Measurements from ENCODE around the gene C2orf72.
"Not testable (repeated sequence)": the region's sequence is repeated elsewhere in the genome, so short reads cannot be mapped to it uniquely, and the experiment has no call there.

C2orf72 gene

GRCh38 chr2:231015926-231016325 lies 21.4 kb upstream of the C2orf72 start:
- no peak for DNase-seq

DNA sequence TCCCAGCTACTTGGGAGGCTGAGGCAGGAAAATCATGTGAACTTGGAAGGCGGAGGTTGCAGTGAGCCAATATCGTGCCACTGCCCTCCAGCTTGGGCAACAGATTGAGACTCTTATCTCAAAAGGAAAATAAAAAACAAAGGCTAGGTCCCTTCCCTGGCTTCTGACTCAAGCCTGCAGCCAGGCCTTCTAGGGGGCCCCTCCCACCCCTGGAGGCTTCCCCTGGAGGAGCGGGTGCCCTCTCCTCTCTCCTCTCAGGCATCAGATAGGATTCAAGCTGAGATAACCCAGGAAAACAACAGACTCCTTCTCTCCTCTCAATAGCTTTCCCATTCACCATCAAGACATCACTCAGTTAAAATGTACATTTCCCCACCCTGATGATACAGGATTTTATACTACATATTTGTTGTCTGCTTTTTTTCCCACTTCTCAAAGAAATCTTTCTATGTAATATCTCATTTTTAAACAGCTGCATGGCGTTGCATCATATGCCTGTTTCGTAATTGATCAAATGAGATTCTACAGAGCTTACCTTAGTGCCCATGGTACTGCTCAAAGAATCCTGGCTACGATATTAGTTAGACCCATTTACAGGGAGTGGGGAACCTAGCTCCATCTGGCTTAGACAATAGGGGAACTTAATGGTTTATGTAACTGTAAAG lies 20.6 kb upstream of the C2orf72 start:
- no peak for DNase-seq

DNA sequence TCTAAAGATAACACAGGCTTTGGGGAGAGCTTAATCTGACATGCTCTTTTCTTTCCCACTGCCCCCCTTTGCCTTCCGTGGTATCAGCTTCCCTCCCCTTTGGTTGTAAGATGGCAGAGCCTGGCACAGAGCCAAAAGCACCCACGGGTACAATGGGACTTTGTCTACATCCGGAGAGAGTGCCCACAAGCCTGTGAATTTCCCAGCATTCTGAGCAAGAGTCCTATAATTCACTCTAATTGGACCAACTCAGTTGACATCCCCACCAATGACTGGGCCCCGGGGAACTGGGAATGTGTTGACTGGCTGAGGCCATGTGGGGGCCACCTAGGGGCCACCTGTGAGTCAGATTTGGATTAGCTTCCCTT lies 20.1 kb upstream of the C2orf72 start:
- peak; percentile 19 for DNase-seq

GRCh38 chr2:231018184-231018583 lies 19.1 kb upstream of the C2orf72 start:
- no peak for DNase-seq

DNA sequence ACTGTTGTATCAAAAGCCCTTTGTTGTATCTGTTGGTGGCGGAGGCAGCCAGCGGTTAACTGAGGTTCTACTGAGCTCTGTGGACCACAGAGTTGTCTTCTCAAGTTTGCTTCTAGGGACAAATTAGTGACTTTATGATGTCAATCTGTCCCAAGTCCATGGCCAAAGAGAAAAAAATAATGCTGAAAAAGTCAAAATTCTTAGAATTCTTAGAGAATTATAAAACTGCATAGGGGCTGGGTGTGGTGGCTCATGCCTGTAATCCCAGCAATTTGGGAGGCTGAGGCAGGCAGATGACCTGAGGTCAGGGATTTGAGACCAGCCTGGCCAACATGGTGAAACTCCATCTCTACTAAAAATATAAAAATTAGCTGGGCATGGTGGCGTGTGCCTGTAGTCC lies 12.3 kb upstream of the C2orf72 start:
- DNase-seq: not testable (repeated sequence)

DNA sequence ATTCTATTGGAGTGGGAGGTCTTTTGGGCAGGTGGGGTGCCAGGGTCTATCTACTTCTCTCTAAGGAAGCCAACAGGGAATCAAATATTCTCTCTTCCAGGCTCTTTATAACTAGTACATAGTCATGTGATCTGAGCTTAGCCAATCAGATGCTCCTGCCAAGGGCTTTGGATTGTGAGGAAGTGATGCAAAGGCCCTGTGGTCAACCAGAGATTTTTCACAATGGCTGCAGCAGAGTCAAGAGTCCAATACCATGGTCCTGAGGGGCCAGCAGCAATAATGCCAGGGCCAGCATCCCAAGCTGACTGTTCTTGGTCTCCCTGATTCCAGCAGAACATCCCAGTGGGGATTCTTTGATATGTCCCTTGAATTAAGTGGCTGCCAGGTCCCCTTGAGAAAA lies 8.4 kb upstream of the C2orf72 start:
- no peak for DNase-seq

GRCh38 chr2:231029563-231029962 lies 7.8 kb upstream of the C2orf72 start:
- DNase-seq: no peak

DNA sequence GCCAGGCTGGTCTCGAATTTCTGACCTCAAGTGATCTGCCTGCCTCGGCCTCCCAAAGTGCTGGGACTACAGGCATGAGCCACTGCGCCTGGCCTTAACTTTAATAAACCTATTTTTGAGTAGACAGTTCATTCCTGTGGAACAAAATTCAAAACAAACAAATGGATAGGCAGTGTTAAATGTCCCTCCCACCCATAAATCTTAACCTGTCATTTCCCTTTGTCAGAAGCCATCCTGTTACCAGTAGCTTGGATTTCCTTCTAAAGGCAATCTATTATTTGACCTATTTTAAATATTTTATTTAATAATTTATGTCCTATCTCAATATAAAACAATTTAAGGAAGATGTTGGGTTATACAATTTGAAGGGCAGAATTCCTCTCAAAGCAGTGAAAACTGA lies 6.6 kb upstream of the C2orf72 start:
- no peak for DNase-seq

GRCh38 chr2:231032575-231033140 lies 4.7 kb upstream of the C2orf72 start:
- DNase-seq: no peak

DNA sequence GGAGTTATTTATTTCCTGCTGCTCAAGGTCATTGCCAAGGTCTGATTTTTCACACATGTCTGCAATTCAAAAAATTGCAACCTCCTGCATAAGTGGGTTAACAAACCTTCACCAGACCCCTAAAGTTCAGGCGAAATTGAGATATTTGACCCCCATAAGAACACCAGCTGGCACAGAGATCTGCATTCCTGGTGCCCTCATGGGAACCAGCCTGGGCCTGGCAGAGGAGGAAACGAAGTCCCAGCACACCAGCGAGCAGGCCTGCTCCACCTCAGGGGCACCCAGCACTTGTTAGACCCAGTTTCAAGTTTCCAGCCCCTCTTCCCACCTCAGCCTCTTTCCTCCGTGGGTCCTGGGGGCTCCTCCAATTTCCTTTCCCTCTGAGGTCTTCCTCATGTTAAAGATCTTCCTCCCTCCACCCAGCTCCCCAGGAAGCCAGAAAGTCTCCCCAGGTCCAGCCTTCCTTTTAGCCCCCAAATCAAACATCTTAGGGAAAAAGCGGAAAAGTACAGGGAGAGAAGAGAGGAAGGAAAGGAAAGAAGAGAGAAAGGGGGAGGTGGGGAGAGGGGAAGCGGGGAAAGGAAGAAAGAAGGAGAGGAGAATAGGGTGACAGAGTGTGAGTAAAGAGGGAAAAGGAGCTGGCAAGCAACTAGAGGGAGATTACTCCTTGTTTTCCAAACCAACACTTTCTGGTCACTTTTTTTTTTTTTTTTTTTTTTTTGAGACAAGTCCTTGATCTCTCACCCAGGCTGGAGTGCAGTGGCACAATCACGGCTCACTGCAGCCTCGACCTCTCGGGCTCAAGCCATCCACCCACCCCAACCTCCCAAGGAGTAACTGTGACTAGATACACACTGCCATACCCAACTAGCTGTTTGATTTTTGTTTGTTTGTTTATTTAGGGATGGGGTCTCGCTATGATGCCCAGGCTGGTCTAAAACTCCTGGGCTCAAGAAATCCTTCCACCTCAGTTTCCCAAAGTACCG lies 3.9 kb upstream of the C2orf72 start:
- no peak for DNase-seq

DNA sequence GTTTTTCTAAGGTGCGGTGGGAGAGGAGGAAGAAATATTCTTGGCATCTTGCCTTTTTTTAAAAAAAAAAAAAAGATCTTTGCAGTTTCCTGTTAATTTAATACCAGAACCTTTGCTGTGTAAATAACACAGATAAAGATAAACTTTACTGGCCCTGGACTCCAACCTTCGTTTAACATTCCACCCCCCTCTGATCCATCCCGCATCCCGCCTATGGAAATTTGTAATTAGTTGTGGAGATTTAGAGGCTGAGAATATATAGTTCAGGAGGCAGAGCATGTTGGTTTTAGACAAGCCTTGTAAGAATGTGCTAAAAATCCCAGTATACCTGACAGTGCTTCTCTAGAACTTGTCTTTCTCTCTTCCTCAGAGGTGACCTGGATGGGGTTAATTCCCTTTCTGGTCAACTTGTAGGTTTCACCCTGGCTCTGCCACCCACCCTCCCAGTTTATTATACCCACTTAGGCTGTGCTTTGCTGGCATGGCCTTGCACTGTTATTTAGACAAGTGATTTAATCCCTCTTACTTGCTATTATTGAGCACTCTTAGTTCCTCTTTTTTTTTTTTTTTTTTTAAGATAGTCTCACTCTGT lies 2.9 kb upstream of the C2orf72 start:
- DNase-seq: no peak

GRCh38 chr2:231036131-231036530 lies 1.2 kb upstream of the C2orf72 start:
- no peak for DNase-seq

GRCh38 chr2:231036578-231037106 lies 681 bp upstream of the C2orf72 start:
- no peak for DNase-seq

GRCh38 chr2:231037731-231038482 lies 584 bp downstream of the C2orf72 start:
- DNase-seq: no peak

- no peak for DNase-seq
Measured at GRCh38 chr2:231038483-231039293, 1.4 kb downstream of the C2orf72 start.

DNA sequence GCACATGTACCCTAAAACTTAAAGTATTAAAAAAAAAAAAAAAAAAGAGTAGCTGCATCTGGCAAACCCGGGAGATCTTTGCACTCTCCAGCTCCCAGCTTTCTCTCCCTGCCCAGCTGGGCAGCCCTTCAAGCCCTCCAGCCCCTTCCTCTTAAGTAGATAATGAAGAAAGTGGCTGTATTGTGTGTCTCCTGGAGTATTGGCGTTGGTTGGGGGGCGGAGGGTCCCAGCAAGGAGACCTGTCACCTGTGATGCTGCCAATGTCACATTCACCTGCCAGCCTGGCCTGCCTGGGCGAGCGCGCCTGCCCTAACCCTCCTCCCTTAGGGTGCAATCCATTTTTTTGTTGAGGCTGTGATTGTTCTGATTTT lies 2.0 kb downstream of the C2orf72 start:
- DNase-seq: no peak

- DNase-seq: no peak
Measured at GRCh38 chr2:231039821-231040364, 2.6 kb downstream of the C2orf72 start.

GRCh38 chr2:231041061-231041689 lies 3.9 kb downstream of the C2orf72 start:
- no peak for DNase-seq

- no peak for DNase-seq
Measured at GRCh38 chr2:231043796-231044195, 6.5 kb downstream of the C2orf72 start.

- no peak for DNase-seq
Measured at GRCh38 chr2:231046916-231047273, 9.6 kb downstream of the C2orf72 start.

Measured in hematopoietic multipotent progenitor cell treated with erythropoietin and hydrocortisone succinate and interleukin-3 and kit ligand, for 8 days (in vitro differentiated cells).